NCI-H526 (cell line): Measurements from ENCODE around the gene CMSS1.
"Not testable (repeated sequence)": the region's sequence is repeated elsewhere in the genome, so short reads cannot be mapped to it uniquely, and the experiment has no call there.

Experiments
- DNase-seq, 2 experiments: peaks; one replicate each; lab custom pipeline; 2025; lab: John Stamatoyannopoulos, UW

Gene CMSS1

GRCh38 chr3:100081986-100082692 is 264.5 kb downstream of the CMSS1 start:
- DNase-seq: no peak

- DNase-seq: no peak
Measured at GRCh38 chr3:100082714-100083113, 265.1 kb downstream of the CMSS1 start.

- no peak for DNase-seq
Measured at GRCh38 chr3:100083209-100083608, 265.5 kb downstream of the CMSS1 start.

GRCh38 chr3:100084100-100084806 is 266.6 kb downstream of the CMSS1 start:
- no peak for DNase-seq

- no peak for DNase-seq
Measured at GRCh38 chr3:100086401-100086800, 268.7 kb downstream of the CMSS1 start.

GRCh38 chr3:100087198-100087597 is 269.5 kb downstream of the CMSS1 start:
- no peak for DNase-seq

- no peak for DNase-seq
Measured at GRCh38 chr3:100088735-100089368, 271.2 kb downstream of the CMSS1 start.

GRCh38 chr3:100089812-100090668 is 272.4 kb downstream of the CMSS1 start:
- no peak for DNase-seq

GRCh38 chr3:100090669-100091005 is 273.0 kb downstream of the CMSS1 start:
- no peak for DNase-seq

GRCh38 chr3:100093831-100094230 is 276.2 kb downstream of the CMSS1 start:
- DNase-seq: no peak

GRCh38 chr3:100096286-100096685 is 278.6 kb downstream of the CMSS1 start:
- DNase-seq: not testable (repeated sequence)

GRCh38 chr3:100096866-100097265 is 279.2 kb downstream of the CMSS1 start:
- no peak for DNase-seq

- no peak for DNase-seq
Measured at GRCh38 chr3:100097919-100098783, 280.5 kb downstream of the CMSS1 start.

GRCh38 chr3:100098784-100099070 is 281.1 kb downstream of the CMSS1 start:
- DNase-seq: no peak

- no peak for DNase-seq
Measured at GRCh38 chr3:100099621-100100020, 282.0 kb downstream of the CMSS1 start.

- DNase-seq: no peak
Measured at GRCh38 chr3:100100425-100100824, 282.8 kb downstream of the CMSS1 start.

- no peak for DNase-seq
Measured at GRCh38 chr3:100102757-100103156, 285.1 kb downstream of the CMSS1 start.

GRCh38 chr3:100103558-100104441 is 286.1 kb downstream of the CMSS1 start:
- peak; percentile 77 to 83 for DNase-seq

GRCh38 chr3:100104442-100104798 is 286.8 kb downstream of the CMSS1 start:
- peak in 1 of 2 experiments; percentile 28 for DNase-seq

- no peak for DNase-seq
Measured at GRCh38 chr3:100104817-100105413, 287.3 kb downstream of the CMSS1 start.
